IMR-90 (cell line): ENCODE results near the gene UMODL1.

Experiments
- CEBPB ChIP-seq: IDR thresholded peaks from 2 replicates; pipeline ENCODE4 v1.6.1; 2012; ENCODE audit warnings: low read depth, low read length, improper control_type of control experiment
- CTCF ChIP-seq: conservative IDR thresholded peaks from 2 replicates; pipeline ENCODE4 v1.5.1; 2012; ENCODE audit warnings: mild to moderate bottlenecking, low read depth, low read length, improper control_type of control experiment
- POLR2A ChIP-seq: IDR thresholded peaks from 2 replicates; pipeline ENCODE4 v1.6.1; 2012; ENCODE audit warnings: mild to moderate bottlenecking, low read depth, low read length
- RAD21 ChIP-seq: IDR thresholded peaks from 2 replicates; pipeline ENCODE4 v1.6.1; 2012; ENCODE audit warnings: low read length, improper control_type of control experiment
- RFX5 ChIP-seq: IDR thresholded peaks from 2 replicates; pipeline ENCODE4 v1.8.0; 2012; ENCODE audit warnings: low read depth, mild to moderate bottlenecking, low read length, moderate library complexity

DNA sequence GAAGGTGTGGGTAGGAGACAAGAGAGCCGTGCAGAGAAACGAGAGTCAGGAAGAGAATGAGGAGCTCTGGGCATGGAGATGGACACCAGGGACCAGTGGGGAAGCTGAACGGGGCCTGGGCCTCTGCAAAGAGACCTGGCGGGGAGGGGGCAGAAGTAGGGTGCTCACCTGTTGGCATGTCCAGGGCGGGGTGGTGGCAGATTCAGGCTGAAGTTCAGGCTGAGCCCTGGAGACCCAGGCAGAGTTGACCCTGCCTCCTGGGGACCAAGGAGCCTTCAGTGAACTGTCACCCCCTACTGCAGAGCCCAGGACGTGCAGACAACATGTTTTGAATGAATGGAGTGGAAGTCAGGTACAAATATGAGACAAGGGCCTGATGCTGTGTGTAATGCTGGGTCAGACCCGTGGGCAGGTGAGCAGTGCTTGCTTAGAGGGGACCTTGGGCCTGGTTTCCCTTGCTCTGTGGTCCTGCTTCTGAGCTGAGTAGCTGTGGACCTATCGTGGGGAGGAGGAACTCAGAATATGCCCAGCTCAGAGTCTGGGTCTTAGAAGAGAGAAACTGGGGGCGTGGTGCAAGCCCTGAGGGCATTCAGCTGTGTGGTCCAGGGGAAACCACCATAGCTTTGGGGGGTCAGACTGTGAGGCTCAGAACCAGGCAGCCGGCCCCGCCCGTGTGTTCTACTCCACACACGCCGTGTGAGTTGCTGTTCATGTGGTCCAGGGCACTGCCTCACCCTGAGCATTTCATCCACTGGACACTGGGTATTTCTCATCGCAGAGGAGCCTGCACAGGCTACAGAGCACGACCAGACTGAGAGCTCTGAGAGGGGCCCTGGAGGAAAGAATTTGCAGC, 21.3 kb upstream of the UMODL1 start:
- TF ChIP-seq CTCF (no peak), RAD21 (no peak), POLR2A (no peak), CEBPB (no peak), RFX5 (no peak)
